HK-2 (cell line): ENCODE measurements around the gene PLEK.
"Not testable (repeated sequence)": the region's sequence is repeated elsewhere in the genome, so short reads cannot be mapped to it uniquely, and the experiment has no call there.

Experiments
- DNase-seq: peaks from one replicate; pipeline ENCODE4 v3.0.0-alpha.2; 2018; ENCODE audit not compliant: unreplicated experiment

Gene PLEK

DNA sequence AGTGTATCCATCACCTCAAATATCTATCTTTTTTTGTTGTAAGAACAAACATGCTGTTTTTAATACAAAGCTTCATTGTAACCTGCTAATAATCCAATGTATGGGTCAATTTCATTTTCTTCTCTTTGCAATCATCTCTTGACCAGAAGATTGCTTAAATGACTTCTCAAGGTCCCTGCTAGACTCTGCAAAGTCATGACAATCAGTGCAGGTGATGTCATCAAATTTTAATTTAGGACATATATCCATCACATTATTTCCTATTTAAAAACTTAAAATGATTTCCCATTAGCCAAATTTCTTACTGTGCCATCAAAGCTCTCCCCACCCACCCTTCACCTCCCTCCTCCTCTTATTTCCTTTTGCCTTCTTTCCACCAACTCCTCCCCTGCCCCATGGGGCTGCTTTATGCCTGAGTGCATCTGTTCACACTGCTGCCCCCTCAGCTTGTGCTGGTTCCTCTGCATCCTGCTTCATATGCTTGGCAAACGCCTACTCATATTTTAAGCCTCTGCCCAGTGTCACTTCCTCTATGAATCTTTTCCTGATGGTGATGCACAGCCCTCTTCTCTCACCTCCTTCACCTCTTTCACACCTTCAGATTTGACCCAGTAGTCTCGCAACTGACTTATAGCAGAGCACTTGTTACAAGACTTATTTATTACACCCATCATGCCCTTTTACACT, 20.3 kb downstream of the PLEK start:
- DNase-seq: no peak

- no peak for DNase-seq
Observed at GRCh38 chr2:68385907-68386287, 20.8 kb downstream of the PLEK start.

DNA sequence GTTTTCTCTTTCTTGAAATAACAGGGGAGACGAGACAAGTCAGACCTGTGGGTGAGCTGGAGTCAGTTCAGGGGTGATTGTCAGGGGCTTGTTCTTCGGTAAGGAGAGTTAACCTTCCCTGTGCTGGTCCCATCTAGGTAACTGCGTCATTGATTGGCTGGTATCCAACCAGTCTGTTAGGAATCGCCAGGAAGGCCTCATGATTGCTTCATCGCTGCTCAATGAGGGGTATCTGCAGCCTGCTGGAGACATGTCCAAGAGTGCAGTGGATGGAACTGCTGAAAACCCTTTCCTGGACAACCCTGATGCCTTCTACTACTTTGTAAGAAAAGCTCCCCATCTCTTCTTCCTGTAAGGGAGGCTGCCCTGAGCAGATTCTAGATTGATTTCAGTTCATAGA, 21.3 kb downstream of the PLEK start:
- no peak for DNase-seq

GRCh38 chr2:68387408-68388350, 22.6 kb downstream of the PLEK start:
- no peak for DNase-seq

- DNase-seq: no peak
Observed at GRCh38 chr2:68388358-68388757, 23.3 kb downstream of the PLEK start.

DNA sequence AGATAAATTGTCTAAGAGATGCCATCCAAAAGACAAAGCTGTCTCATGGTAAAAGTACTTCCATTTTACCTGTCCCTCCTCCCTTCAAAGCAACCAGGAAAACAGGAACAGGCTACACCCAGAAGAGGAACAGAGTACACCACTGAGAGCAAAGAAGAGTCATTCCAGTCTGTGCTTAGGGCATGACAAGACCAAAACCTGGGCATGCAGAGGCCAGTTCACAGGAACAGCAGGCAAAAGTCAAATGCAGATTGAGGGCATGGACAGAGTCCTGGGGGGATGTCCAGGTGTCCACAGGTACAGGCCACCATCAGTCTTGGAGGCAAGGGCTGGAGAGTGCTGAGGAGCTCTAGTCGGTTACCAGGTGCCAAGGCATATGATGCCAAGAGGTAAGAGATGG, 23.7 kb downstream of the PLEK start:
- DNase-seq: no peak

DNA sequence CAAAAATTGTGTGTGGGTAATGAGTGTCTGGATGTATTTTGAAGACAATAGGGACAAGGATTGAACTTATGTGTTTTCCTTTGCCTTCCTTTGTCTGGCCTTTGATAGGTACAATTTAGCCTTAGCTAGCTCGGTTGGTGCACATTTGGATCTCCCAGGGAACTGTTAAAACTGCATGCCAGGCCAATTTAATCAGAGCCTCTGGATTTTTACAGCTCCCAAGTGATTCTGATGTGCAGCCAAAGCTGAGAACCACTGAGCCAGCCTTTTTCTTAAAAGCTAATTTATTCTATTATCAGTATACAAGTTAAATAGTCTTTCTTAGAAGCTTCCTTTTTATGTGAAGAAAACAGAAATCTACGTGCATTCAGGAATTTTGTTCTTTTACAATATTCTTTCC, 25.0 kb downstream of the PLEK start:
- no peak for DNase-seq

GRCh38 chr2:68390586-68390985, 25.5 kb downstream of the PLEK start:
- DNase-seq: no peak

- no peak for DNase-seq
Observed at GRCh38 chr2:68391099-68391498, 26.0 kb downstream of the PLEK start.

- no peak for DNase-seq
Observed at GRCh38 chr2:68391869-68392268, 26.8 kb downstream of the PLEK start.

- no peak for DNase-seq
Observed at GRCh38 chr2:68396093-68396492, 31.0 kb downstream of the PLEK start.

DNA sequence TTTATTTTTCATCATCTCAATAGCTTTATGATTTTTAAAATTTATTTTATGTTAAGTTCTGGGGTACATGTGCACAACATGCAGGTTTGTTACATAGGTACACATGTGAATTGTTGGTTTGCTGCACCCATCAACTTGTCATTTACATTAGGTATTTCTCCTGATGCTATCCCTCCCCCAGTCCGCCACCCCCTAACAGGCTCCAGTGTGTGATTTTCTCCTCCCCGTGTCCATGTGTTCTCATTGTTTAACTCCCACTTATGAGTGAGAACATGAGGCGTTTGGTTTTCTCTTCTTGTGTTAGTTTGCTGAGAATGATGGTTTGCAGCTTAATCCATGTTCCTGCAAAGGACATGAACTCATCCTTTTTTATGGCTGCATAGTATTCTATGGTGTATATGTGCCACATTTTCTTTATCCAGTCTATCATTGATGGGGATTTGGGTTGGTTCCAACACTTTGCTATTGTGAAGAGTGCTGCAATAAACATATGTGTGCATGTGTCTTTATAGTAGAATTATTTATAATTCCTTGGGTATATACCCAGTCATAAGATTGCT, 32.7 kb downstream of the PLEK start:
- not testable (repeated sequence) for DNase-seq

DNA sequence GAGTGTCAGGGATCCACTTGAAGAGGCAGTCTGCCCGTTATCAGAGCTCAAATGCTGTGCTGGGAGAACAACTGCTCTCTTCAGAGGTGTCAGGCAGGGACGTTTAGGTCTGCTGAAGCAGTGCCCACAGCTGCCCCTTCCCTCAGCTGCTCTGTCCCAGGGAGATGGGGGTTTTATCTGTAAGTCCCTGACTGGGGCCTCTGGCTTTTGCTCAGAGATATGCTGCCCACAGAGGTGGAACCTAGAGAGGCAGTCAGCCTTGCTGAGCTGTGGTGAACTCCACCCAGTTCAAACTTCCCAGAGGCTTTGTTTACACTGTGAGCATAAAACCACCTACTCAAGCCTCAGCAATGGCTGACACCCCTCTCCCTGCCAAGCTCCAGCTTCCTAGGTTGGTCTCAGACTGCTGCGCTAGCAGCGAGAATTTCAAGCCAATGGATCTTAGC, 38.1 kb downstream of the PLEK start:
- no peak for DNase-seq

GRCh38 chr2:68404164-68404563, 39.1 kb downstream of the PLEK start:
- DNase-seq: no peak

DNA sequence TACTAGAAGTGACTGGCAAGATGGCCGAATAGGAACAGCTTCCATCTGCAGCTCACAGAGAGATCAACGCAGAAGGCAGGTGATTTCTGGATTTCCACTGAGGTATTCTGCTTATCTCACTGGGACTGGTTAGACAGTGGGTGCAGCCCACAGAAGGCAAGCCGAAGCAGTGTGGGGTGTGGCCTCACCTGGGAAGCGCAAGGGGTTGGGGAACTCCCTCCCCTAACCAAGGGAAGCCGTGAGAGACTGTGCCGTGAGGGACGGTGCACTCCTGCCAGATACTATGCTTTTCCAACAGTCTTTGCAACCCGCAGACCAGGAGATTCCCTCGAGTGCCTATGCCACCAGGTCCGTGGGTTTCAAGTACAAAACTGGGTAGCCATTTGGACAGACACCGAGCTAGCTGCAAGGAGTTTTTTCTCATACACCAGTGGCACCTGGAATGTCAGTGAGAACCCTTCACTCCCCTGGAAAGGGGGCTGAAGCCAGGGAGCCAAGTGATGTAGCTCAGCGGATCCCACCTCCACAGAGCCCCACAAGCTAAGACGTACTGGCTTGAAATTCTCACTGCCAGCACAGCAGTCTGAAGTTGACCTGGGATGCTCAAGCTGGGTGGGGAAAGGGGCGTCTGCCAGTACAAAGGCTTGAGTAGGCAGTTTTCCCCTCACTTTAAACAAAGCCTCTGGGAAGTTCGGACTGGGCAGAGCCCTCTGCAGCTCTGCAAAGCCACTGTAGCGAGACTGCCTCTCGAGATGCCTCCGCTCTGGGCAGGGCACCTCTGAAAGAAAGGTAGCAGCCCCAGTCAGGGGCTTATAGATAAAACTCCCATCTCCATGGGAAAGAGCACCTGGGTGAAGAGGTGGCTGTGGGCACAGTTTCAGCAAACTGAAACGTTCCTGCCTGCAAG, 40.1 kb downstream of the PLEK start:
- no peak for DNase-seq

- DNase-seq: no peak
Observed at GRCh38 chr2:68411397-68412126, 46.5 kb downstream of the PLEK start.

DNA sequence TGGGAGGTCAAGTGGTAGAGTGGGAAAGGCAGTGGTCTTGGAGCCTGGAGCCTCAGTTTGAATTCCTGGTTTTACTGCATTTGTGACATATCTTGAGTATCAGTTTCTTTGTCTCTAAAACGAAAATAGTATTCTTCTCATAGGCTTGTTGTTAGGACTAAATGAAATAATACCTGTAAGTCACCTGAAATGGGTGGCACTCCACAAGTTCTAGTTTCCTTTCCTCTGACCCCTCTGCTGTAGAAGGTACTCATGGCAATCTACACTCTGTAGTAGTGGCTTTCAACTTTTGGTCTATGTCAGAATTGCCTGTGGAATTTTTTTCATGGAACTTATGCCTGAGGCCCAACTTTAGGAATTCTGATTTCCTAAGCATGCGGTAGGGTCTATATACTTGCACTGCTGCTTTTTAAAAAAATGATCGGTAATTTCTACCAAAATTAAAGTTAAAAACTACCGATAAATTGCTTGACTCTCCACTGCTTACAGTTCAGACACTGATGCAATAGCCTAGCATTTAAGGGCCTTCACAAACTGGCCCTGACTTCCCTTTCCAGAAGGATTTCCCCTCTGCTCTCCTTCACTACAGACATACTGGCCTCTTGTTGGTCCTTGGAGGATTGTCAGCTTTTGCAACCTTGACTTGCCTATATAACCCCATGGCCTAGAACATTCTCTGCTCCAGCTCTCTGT, 47.2 kb downstream of the PLEK start:
- DNase-seq: no peak

- DNase-seq: no peak
Observed at GRCh38 chr2:68413466-68413865, 48.4 kb downstream of the PLEK start.

GRCh38 chr2:68414452-68414851, 49.4 kb downstream of the PLEK start:
- DNase-seq: no peak

DNA sequence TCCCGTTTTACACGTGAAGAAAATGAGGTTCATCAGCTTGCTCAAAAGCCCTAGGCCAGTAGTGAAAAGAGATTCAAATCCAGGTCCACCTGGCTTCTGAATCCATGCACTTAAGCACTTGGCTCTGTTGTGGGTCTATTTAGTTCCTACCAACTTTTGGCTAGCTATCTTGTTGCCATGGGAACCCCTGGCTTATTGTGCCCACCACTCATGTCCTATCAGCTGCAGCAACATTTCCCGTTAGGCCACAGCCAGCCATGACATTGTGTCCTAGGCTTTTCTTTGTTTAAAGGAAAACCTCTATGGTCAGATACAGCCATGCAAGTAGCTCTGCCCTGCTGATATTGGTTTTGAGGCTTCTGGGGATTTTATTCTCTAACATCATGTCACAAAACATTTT, 49.8 kb downstream of the PLEK start:
- DNase-seq: no peak
